Measurements from ENCODE around the gene ZMYND10. TPM values are rescaled to one million over a fixed set of nuclear protein-coding genes. Genes with fewer than 3 reads are reported as not detected.

Gene ZMYND10
- total RNA-seq, 3 donors from 2014 or later, result 0.71 to 1.0 (median 0.96) TPM

DNA sequence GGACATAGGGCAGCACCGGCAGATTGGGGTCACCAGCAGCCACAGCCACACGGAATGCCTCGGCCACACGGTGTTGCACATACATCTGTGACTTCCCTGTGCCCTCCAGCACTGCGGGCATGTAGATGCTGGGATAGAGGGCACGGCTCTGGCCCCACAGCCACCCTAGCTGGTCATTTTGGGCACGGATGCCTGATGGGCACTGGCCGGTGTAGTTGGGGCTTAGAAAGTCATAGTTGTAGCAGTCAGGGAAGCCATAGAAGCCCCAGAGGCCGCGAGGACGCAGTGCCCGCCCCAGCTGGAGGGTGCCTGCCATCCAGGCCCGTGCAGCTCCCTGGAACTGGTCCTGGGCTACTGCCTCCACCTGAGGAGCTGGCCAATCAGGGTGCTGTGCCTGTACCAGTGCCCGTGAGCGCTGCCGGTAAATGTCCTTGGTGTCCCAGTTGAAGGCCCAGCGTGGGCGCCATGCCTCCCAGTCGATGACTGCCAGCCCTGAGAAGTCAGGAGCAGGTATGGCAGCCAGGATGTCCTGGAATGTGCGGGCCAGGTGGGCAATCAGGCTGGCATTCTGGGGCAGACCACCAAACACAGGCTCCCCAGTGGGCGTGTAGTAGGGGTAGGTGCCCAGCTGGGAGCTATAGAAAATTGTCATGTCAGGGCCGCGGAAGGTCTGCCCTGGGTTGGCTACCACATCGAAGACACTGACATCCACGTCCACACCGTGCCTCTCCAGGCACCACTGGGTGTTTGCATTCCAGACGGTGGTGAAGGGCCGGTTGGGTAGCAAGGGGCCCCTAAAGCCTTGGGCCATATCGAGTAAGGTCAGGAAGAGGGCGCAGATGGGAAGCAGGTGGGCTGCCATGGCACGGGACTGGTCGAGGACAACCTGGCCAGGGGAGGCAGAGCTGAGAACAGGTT, 43.2 kb downstream of the ZMYND10 start:
- H3K27me3 Mint-ChIP-seq (ENCODE audit: low read depth), result no peaks in the 10 kb centered on the region
- DNase-seq (no peak), ATAC-seq (no peak)
- no peaks in the 10 kb centered on the region for H3K36me3 Mint-ChIP-seq (ENCODE audit: insufficient read depth)
- H3K4me3 Mint-ChIP-seq, result no peak overlapping the region
- H3K4me1 Mint-ChIP-seq (ENCODE audit: low read depth), result peaks cover 26% of the 10 kb centered on the region
- H3K9me3 Mint-ChIP-seq, result no peaks in the 10 kb centered on the region

DNA sequence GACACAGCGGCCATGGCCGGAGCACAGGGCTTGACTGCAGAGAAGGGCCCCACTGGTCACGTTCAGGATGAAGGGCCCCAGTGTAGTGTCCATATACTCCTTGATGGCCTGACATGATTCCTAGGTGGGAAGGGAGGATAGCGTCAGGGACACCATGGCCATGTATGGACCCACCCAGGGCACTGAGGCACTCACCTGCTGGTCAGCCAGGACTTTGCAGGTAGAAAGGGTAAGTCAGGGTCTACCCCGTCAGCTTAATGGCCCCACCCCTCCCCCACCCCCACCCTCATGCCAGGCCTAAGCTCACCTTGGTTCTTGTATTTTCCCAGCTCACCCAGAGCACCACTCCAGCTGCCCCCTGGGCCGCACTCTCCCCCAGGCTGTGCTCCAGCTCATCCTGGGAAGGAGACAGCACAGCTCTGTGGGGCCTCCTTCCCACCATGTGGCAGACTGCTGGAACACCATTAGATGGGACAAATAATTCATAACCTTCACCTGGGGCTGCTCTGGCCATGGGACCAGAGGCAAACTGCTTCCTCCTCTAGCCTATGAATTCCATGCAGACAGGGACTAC, 44.8 kb downstream of the ZMYND10 start:
- H3K36me3 Mint-ChIP-seq (ENCODE audit: insufficient read depth), result no peaks in the 10 kb centered on the region
- peaks cover 26% of the 10 kb centered on the region for H3K4me1 Mint-ChIP-seq (ENCODE audit: low read depth)
- peak overlapping the region; percentile 91 for H3K4me3 Mint-ChIP-seq
- H3K27me3 Mint-ChIP-seq (ENCODE audit: low read depth), result no peaks in the 10 kb centered on the region
- ATAC-seq (no peak), DNase-seq (no peak)
- H3K9me3 Mint-ChIP-seq, result no peaks in the 10 kb centered on the region

DNA sequence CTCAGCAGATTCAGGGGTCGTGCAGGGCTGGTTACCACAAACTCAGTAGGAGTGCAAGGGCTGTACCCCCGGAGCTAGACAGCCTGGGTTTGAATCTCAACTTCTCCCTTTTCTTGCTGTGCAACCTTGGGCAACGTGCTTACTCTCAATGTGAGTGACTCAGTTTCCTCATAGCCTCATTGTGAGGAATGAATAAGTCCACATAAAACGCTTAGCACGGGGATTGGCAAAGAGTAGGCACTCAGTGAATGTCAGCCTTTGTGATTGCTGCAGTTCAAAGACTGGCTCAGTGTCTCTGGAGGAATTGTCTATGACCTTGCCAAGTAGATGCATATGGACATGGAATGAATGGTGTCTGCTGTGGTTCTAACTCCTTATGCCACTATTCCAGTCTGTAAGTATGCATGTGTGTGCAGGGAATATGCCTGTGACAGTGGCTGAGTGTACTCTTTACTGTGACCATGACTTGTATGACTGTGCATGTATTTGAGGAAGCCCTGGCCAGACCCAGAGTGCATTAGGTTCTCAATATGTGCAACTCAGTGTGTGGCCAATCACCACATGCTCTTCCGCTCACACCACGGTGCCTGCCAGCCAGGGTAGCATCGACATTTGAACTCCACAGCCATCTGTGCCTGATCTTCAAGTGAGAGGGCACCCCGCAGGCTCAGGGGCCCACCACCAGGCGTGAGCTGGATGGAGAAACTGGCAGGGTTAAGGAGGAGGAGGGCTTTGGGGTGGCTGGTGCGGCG, 45.4 kb downstream of the ZMYND10 start:
- no peaks in the 10 kb centered on the region for H3K36me3 Mint-ChIP-seq (ENCODE audit: insufficient read depth)
- DNase-seq, result no peak

DNA sequence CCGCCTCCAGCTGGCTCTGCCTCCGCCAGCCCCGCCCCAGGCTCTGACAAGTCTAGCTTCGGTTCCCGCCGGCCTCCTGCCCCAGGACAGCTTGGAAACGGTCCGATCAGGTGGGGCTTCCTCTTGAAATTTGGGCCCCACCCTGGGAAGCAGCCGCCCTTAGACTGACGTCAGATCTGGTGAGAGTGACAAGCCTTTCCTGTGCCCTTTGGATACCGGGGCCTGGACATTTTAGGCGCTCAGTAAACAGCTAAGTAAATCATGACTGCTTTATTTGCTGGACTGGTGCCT, 45.9 kb downstream of the ZMYND10 start:
- Mint-ChIP-seq H3K4me3 (peak overlapping the region; percentile 91), H3K27me3 (ENCODE audit: low read depth) (no peaks in the 10 kb centered on the region), H3K4me1 (ENCODE audit: low read depth) (peaks cover 22% of the 10 kb centered on the region), H3K9me3 (no peaks in the 10 kb centered on the region), H3K36me3 (ENCODE audit: insufficient read depth) (no peaks in the 10 kb centered on the region)
- no peak for DNase-seq
- ATAC-seq, result no peak

More for the DNA sequence above, 45.4 kb downstream of the ZMYND10 start:
- Mint-ChIP-seq H3K27me3 (ENCODE audit: low read depth) (no peaks in the 10 kb centered on the region), H3K4me3 (peak overlapping the region; percentile 91), H3K9me3 (no peaks in the 10 kb centered on the region), H3K4me1 (ENCODE audit: low read depth) (peaks cover 26% of the 10 kb centered on the region)
- no peak for ATAC-seq

DNA sequence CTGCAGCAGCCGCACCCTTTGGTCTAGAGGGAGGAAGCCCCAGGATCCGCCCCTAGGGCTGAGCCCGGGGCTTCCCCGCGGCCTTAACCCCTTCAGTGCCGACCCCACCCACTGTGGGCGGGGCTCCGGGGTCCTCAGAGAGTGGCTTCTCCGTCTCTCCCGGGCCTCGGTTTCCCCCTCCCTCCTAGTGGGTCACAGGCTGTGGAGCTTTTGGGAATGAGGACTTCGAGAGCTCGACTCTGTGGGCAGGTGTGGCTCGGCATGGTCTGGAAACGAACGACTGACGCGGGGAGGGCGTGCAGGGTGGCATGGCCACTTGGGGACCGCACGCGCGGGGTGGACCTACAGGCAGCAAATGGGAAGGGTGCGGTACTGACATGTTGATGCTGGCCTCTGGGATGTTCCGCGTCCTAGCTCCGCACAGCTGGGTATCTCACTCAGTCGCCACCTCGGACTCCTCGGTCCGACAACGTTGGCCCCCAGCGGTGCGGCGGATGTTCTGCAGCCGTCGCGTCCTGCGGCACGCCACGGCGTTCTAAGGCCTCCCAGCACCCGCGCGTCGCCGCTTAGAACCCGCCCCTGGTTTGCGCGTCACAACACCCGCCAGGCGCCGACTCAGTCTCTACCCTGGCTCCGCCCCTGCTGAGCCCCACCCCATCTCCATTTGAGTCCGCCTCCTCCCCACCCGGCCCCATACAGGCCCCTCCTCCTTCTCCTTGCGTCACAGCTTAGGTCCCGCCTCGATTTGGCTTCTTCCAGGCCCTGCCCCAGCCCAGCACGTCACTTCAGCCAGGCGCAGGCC, 46.5 kb downstream of the ZMYND10 start, which contains the start of the genes HYAL3 and NAA80:
HYAL3 (minus strand) TSS at position 570 of the 802 bp plus-strand sequence. CDS start 3,803 bp downstream, outside the sequence.
NAA80 (minus strand) TSS at position 570 of the 802 bp plus-strand sequence. CDS start 1,942 bp downstream, outside the sequence.
- DNase-seq (peak; percentile 99), ATAC-seq (peak; percentile 88 to 91)
- peak within 1 kb of the TSS; percentile 91 for H3K4me3 Mint-ChIP-seq
- no peaks in the 10 kb centered on the region for H3K27me3 Mint-ChIP-seq (ENCODE audit: low read depth)
- no peaks in the 10 kb centered on the region for H3K36me3 Mint-ChIP-seq (ENCODE audit: insufficient read depth)
- H3K4me1 Mint-ChIP-seq (ENCODE audit: low read depth), result peaks cover 21% of the 10 kb centered on the region
- H3K9me3 Mint-ChIP-seq, result no peaks in the 10 kb centered on the region

DNA sequence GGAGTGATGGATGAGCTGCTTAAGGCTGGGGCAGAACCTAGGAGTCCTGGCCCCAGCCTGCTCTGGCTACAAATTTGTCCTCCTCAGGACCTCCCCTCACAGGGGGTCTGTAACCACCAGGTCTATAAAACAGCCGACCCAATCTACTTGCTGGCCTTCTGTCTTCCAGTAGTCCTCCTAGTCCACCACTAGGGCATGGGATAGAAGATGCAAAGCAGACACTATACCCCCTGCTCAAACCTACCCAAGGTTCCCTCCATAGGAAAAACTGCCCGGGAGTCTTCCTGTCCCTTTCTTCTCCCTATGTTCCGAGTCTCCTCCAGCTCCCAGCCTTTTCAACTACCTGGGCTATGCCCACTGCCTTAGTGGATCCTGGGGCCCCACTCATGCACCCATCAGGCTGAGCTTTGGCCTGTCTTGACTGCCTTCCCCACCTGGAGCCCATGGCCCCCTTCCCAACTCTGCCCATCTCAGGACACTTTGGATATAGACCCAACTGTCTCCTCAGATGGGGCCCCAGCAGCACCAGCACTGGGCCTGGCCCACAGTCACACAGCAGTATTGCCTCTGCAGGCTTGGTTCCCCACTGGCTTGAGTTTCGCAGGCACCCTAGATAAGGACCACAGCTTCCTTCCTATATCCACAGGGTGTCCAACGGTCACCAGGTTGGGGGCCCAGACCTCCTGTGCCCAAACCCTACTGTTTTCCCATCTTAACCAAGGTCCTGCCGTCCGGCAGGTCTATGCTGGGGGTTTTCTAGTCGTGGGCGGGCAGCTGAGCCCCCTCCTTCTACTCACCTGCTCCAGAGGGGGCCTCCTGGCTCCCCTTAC, 47.4 kb downstream of the ZMYND10 start:
- Mint-ChIP-seq H3K27me3 (ENCODE audit: low read depth) (no peaks in the 10 kb centered on the region), H3K4me1 (ENCODE audit: low read depth) (peaks cover 21% of the 10 kb centered on the region), H3K36me3 (ENCODE audit: insufficient read depth) (no peaks in the 10 kb centered on the region), H3K9me3 (no peaks in the 10 kb centered on the region), H3K4me3 (peak overlapping the region; percentile 91)
- no peak for ATAC-seq
- DNase-seq, result no peak

DNA sequence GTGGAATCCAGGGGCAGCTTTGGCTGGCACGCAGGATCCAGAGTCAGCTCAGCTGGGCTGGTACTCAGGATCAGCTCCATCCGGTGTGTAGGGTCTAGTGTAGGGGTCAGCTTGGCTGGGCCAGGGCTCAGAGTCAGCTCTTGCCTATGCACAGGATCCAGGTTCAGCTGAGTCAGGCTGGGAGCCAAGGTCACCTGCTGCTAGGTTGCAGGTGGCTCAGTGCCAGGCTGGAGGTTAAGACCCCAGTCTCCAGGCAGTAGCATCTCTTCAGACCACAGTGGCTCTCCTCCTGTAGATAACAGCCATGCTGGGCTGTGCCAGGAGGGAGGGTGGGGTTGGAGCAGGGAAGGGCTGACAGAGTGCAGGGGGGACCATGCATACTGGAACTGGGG, 48.2 kb downstream of the ZMYND10 start:
- H3K27me3 Mint-ChIP-seq (ENCODE audit: low read depth), result no peaks in the 10 kb centered on the region
- H3K36me3 Mint-ChIP-seq (ENCODE audit: insufficient read depth), result no peaks in the 10 kb centered on the region
- ATAC-seq (no peak), DNase-seq (no peak)
- peaks cover 29% of the 10 kb centered on the region for H3K4me1 Mint-ChIP-seq (ENCODE audit: low read depth)
- H3K9me3 Mint-ChIP-seq, result no peaks in the 10 kb centered on the region
- H3K4me3 Mint-ChIP-seq, result peak overlapping the region; percentile 91

DNA sequence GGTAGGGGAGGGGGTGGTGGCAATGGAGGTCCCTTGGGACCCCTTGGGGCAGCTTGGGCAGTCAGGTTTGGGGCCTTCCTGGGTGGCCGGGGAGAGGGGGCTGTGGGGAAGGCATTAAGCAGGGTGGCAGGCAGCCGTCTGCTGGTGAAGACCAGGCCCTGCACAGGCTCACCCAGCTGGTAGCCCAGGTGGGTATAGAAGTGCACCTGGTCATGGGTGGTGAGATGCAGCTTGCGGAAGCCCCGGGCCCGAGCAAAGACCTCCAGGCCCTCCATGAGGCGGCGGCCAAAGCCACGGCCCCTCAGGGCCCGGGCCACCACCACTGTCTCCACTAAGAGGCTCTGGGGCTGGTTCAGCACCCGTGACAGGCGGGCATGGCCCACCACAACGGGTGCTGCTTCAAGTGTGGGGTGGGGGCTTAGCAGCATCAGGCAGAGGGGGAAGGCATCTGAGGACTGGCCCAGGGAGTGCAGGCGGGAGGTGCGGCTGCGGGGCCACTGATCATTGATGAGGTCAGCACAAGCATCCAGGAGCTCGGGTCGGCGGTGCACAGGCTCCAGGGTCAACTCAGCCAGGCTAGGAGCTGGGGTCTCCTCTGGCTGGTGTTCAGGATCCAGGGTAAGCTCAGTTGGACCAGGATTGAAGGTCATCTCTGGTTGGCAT, 48.7 kb downstream of the ZMYND10 start:
- Mint-ChIP-seq H3K9me3 (no peaks in the 10 kb centered on the region), H3K27me3 (ENCODE audit: low read depth) (no peaks in the 10 kb centered on the region), H3K4me3 (peak overlapping the region; percentile 39), H3K36me3 (ENCODE audit: insufficient read depth) (no peaks in the 10 kb centered on the region), H3K4me1 (ENCODE audit: low read depth) (peaks cover 29% of the 10 kb centered on the region)
- DNase-seq, result no peak
- no peak for ATAC-seq

DNA sequence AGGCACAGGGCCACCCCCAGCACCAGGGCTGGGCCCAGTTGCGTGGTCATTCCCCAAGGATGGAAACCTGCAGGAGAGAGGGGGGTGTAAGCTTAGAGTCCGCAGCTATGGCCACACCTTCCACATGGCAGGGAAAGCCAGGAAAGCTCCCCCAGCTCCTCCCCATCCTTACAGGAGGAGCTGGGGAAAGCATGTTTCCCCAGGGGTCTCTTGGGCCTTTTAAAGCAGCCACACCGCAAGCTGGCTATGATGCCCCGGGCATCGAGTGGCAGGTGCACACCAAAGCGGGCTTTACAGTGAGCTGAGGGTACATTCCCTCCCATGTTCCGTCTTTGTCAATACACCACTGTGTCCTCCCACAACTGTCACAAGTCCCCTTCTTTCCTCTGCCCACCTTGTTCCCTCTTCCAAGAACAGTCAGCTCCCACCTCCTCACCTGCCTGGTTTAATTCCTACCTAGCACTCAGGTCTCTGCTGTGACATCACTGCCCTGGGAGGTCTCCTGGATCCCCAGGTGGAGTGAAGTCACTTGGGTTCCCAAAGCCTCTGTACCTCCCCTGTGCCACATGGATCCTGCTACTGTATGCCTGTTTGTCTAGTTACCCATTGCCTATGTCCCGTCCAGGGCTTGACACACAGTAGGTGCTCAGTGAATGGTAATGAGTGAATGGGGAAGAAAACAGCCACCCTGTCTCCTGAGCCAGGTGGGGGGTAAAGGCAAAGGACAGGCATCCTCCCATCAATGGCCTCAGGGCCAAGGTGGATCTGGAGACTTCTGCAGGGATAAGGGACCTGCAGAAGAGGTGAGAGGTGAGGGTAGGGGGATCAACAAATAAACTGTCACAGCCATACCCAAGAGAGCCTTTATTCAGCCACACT, 49.7 kb downstream of the ZMYND10 start:
- DNase-seq (no peak), ATAC-seq (no peak)
- Mint-ChIP-seq H3K27me3 (ENCODE audit: low read depth) (no peaks in the 10 kb centered on the region), H3K4me1 (ENCODE audit: low read depth) (peaks cover 31% of the 10 kb centered on the region), H3K4me3 (no peak overlapping the region), H3K9me3 (no peaks in the 10 kb centered on the region), H3K36me3 (ENCODE audit: insufficient read depth) (peaks cover 5% of the 10 kb centered on the region)

DNA sequence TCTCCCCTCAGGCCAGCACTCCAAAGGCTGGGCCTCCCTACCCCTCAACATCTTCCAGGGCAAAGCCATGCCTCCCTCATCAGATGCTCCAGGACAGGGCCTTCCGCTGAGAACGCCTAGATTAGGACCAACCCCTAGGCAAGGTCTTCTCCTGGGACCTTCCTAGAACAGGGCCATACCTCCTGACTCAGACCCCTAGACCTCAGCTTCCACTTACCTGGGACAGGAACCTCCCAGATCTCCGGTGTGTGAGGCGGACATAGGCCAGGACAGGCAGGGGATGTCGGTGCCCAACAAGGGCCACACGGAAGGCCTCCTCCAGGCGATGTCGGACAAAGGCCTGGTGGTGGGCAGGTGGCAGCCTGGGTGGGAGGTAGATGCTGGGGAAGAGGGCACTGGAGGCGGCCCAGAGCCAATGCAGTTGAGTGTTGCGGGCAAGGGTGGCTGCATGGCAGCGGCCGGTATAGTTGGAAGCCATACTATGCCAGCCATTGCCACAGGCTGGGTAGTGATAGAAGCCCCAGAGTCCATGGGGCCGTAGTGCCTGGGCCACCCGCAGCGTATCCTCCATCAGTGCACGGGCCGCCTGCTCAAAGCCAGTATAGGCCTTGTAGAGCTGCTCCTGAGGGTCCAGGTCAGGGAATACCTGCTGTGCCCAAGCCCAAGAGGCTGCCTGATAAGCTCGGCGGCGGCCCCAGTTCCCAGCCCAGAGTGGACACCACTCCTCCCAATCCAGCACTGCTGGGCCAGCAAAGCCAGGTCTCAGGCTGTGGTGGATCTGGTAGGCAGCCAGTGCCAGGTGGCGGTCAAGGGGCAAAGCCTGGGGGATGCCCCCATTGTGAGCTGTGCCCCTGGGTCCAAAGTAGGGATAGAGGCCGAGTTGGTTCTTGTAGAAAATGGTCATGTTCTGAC, 50.8 kb downstream of the ZMYND10 start:
- Mint-ChIP-seq H3K4me1 (ENCODE audit: low read depth) (peaks cover 26% of the 10 kb centered on the region), H3K9me3 (no peaks in the 10 kb centered on the region), H3K27me3 (ENCODE audit: low read depth) (no peaks in the 10 kb centered on the region), H3K36me3 (ENCODE audit: insufficient read depth) (peaks cover 11% of the 10 kb centered on the region), H3K4me3 (no peak overlapping the region)
- ATAC-seq (no peak), DNase-seq (no peak)

DNA sequence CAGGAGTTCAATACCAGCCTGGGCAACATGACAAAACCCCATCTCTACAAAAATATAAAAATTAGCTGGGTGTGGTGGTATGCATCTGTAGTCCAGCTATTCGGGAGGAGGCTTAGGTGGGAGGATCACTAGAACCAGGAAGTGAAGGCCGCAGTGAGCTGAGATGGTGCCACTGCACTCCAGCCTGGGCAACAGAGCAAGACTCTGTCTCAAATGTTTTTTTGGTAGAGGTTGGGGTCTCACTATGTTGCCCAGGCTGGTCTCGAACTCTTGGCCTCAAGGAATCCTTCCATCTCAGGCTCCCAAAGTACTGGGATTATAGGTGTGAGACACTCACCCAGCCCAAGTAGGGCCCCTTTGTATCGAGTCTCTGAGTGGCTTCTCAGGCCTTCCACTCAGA, 51.4 kb downstream of the ZMYND10 start:
- no peaks in the 10 kb centered on the region for H3K27me3 Mint-ChIP-seq (ENCODE audit: low read depth)
- ATAC-seq, result no peak
- no peaks in the 10 kb centered on the region for H3K9me3 Mint-ChIP-seq
- DNase-seq, result no peak
- peaks cover 24% of the 10 kb centered on the region for H3K4me1 Mint-ChIP-seq (ENCODE audit: low read depth)
- no peak overlapping the region for H3K4me3 Mint-ChIP-seq
- H3K36me3 Mint-ChIP-seq (ENCODE audit: insufficient read depth), result peaks cover 11% of the 10 kb centered on the region
